Measurements from ENCODE around the gene C9orf50.
A peak's percentile ranks its signal among the peaks of the same experiment; 100 is the strongest.

Gene C9orf50

GRCh38 chr9:129615407-129616285 lies 5.3 kb downstream of the C9orf50 start:
- TF ChIP-seq ZNF341 (tag by site-specific recombination; IDR thresholded peaks at IDR 0.05; ENCODE audit: low read depth) (no peak), ZNF133 (tag by site-specific recombination; IDR thresholded peaks at IDR 0.05) (no peak)
- TF ChIP-seq, protein P1, sequence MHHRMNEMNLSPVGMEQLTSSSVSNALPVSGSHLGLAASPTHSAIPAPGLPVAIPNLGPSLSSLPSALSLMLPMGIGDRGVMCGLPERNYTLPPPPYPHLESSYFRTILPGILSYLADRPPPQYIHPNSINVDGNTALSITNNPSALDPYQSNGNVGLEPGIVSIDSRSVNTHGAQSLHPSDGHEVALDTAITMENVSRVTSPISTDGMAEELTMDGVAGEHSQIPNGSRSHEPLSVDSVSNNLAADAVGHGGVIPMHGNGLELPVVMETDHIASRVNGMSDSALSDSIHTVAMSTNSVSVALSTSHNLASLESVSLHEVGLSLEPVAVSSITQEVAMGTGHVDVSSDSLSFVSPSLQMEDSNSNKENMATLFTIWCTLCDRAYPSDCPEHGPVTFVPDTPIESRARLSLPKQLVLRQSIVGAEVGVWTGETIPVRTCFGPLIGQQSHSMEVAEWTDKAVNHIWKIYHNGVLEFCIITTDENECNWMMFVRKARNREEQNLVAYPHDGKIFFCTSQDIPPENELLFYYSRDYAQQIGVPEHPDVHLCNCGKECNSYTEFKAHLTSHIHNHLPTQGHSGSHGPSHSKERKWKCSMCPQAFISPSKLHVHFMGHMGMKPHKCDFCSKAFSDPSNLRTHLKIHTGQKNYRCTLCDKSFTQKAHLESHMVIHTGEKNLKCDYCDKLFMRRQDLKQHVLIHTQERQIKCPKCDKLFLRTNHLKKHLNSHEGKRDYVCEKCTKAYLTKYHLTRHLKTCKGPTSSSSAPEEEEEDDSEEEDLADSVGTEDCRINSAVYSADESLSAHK (tag by site-specific recombination; IDR thresholded peaks at IDR 0.05): peak; percentile 77
- Histone ChIP-seq H3K4me1 (ENCODE audit: control insufficient read depth, insufficient read depth, low read length) (no peaks in the 10 kb centered on the region; the same call in 1 of the 2 replicates), H3K36me3 (ENCODE audit: control insufficient read depth in 2 of 2, insufficient read depth in 1 of 2, low read length in 2 of 2) (no peaks in the 10 kb centered on the region), H3K4me3 (ENCODE audit: low read depth, low read length) (no peak overlapping the region), H3K9me3 (ENCODE audit: control insufficient read depth, insufficient read depth, low read depth, low read length) (no peaks in the 10 kb centered on the region), H3K27ac (ENCODE audit: extremely low read depth, low read depth, low read length) (no peak overlapping the region)
- ChIA-PET CTCF (interaction anchor here (0.6 to 23.4 kb wide), 8 partner anchors 8 to 686 kb away, joined by 3 to 507 read pairs (median 4); partner anchors contain the start of genes C9orf50 and NTMT1), POLR2A (interaction anchor here (0.5 to 1.3 kb wide), 2 partner anchors 114 to 484 kb away, joined by 3 to 4 read pairs; no protein-coding TSS in a partner anchor)

DNA sequence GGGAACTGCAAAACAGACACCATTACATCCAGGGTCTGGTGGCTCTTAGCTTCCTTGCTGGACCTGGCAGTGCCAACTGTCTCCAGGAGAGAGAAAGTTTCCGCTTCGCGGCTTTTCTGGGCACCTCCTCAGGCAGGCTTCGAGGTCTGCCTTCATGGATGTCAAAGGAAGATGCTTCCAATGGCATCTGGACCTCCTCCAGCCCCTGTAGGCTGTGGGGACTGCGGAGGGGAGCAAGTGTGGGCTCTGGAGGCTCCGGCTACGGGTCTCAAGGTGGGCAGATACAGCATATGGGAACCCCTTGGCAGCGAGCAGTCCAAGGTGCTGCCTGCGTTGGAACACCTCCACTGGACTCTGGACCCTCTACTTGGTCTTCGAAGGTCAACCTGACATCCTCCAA lies 6.0 kb downstream of the C9orf50 start:
- H3K4me1 ChIP-seq (ENCODE audit: control insufficient read depth, insufficient read depth, low read length): no peaks in the 10 kb centered on the region
- ChIA-PET CTCF (interaction anchor here (0.6 to 23.4 kb wide), 7 partner anchors 9 to 480 kb away, joined by 3 to 507 read pairs (median 6); partner anchors contain the start of genes C9orf50 and NTMT1), POLR2A (no interaction called here)
- H3K9me3 ChIP-seq (ENCODE audit: control insufficient read depth, insufficient read depth, low read depth, low read length): no peaks in the 10 kb centered on the region
- no peak overlapping the region for H3K4me3 ChIP-seq (ENCODE audit: low read depth, low read length)
- H3K27ac ChIP-seq (ENCODE audit: extremely low read depth, low read depth, low read length): no peak overlapping the region
- no peaks in the 10 kb centered on the region for H3K36me3 ChIP-seq (ENCODE audit: control insufficient read depth in 2 of 2, insufficient read depth in 1 of 2, low read length in 2 of 2)
- TF ChIP-seq ZNF341 (tag by site-specific recombination; IDR thresholded peaks at IDR 0.05; ENCODE audit: low read depth) (no peak), ZNF624 (tag by site-specific recombination; IDR thresholded peaks at IDR 0.05) (no peak), ZNF621 (tag by site-specific recombination; IDR thresholded peaks at IDR 0.05) (no peak), ZFP41 (tag by site-specific recombination; IDR thresholded peaks at IDR 0.05; ENCODE audit: borderline replicate concordance) (no peak)
- TF ChIP-seq, protein P2, sequence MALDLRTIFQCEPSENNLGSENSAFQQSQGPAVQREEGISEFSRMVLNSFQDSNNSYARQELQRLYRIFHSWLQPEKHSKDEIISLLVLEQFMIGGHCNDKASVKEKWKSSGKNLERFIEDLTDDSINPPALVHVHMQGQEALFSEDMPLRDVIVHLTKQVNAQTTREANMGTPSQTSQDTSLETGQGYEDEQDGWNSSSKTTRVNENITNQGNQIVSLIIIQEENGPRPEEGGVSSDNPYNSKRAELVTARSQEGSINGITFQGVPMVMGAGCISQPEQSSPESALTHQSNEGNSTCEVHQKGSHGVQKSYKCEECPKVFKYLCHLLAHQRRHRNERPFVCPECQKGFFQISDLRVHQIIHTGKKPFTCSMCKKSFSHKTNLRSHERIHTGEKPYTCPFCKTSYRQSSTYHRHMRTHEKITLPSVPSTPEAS (tag by site-specific recombination; IDR thresholded peaks at IDR 0.05): no peak
- TF ChIP-seq, protein P3, sequence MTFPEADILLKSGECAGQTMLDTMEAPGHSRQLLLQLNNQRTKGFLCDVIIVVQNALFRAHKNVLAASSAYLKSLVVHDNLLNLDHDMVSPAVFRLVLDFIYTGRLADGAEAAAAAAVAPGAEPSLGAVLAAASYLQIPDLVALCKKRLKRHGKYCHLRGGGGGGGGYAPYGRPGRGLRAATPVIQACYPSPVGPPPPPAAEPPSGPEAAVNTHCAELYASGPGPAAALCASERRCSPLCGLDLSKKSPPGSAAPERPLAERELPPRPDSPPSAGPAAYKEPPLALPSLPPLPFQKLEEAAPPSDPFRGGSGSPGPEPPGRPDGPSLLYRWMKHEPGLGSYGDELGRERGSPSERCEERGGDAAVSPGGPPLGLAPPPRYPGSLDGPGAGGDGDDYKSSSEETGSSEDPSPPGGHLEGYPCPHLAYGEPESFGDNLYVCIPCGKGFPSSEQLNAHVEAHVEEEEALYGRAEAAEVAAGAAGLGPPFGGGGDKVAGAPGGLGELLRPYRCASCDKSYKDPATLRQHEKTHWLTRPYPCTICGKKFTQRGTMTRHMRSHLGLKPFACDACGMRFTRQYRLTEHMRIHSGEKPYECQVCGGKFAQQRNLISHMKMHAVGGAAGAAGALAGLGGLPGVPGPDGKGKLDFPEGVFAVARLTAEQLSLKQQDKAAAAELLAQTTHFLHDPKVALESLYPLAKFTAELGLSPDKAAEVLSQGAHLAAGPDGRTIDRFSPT (tag by site-specific recombination; IDR thresholded peaks at IDR 0.05): no peak
- TF ChIP-seq, protein P4, sequence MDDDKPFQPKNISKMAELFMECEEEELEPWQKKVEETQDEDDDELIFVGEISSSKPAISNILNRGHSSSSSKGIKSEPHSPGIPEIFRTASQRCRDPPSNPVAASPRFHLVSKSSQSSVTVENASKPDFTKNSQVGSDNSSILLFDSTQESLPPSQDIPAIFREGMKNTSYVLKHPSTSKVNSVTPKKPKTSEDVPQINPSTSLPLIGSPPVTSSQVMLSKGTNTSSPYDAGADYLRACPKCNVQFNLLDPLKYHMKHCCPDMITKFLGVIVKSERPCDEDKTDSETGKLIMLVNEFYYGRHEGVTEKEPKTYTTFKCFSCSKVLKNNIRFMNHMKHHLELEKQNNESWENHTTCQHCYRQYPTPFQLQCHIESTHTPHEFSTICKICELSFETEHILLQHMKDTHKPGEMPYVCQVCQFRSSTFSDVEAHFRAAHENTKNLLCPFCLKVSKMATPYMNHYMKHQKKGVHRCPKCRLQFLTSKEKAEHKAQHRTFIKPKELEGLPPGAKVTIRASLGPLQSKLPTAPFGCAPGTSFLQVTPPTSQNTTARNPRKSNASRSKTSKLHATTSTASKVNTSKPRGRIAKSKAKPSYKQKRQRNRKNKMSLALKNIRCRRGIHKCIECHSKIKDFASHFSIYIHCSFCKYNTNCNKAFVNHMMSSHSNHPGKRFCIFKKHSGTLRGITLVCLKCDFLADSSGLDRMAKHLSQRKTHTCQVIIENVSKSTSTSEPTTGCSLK (tag by site-specific recombination; IDR thresholded peaks at IDR 0.05): no peak
